RWPE1 (cell line): Measurements from ENCODE around the gene BNIP3.

Experiments
- CTCF ChIA-PET: fragments of 350-600 bp; sonication (Branson Sonifier 250); formaldehyde crosslinking; extraction: SDS; loops from one replicate; lab custom pipeline; 2021; lab: Yijun Ruan, JAX
- POLR2A ChIA-PET: fragments of 400-600 bp; formaldehyde crosslinking; extraction: SDS; loops from one replicate; lab custom pipeline; 2020; ENCODE audit warnings: antibody characterized with exemption; ENCODE audit not compliant: low non-redundant PET; lab: Yijun Ruan, JAX
- DNase-seq: peaks from one replicate; pipeline ENCODE4 v3.0.0; 2012; ENCODE audit warnings: low spot score
- H3K27ac ChIP-seq: fragments of 450-650 bp; 2 replicates; pipeline ENCODE4 v1.5.1; 2017
- TF ChIP-seq, protein P1 (sequence below): fragments of 450-650 bp; conservative IDR thresholded peaks from 2 replicates; pipeline ENCODE4 v1.5.1; 2017; ENCODE audit warnings: low read depth, mild to moderate bottlenecking

The BNIP3 gene

DNA sequence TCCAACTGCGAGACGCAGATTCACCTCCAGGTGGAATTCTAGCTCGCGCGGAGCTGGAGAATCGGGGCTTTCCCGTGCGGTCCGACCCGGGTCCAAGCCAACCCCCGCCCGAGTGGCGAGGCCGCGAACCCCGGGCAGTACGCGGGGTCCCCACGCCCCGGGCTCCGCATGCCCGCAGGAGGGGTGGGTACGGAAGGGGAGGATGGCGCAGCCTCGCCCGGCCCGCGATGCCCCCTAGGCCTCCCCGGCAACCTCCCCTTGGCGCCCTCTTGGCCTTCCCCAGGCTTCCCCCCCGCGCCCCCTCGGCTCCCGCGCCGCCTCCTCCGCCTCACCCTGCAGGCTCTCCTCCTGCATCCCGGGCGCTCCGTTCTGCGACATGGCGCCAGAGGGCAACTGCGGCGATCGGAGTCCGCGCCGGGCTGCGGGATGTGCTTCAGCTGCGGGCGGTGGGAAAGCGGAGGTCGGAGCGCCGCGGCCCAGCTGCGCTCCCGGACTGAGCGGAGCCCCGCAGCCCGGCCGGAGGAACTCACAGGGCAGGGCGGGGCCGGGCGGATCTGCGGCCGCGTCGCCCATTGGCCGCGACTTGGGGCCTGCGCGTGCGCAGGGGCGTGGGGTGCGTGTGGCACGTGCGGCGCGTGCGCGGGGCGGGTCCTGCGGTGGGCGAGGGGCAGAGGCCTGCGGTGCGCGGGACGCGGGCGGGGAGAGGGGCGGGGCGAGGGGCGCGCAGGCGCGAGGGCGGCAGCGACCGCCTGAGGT, at the start of gene BNIP3:
TSS of gene BNIP3 (minus strand) at position 495 of the 756 bp plus-strand sequence. CDS start at position 378, 117 bp downstream.
- peak within 1 kb of the TSS; percentile 59 for H3K27ac ChIP-seq

DNA sequence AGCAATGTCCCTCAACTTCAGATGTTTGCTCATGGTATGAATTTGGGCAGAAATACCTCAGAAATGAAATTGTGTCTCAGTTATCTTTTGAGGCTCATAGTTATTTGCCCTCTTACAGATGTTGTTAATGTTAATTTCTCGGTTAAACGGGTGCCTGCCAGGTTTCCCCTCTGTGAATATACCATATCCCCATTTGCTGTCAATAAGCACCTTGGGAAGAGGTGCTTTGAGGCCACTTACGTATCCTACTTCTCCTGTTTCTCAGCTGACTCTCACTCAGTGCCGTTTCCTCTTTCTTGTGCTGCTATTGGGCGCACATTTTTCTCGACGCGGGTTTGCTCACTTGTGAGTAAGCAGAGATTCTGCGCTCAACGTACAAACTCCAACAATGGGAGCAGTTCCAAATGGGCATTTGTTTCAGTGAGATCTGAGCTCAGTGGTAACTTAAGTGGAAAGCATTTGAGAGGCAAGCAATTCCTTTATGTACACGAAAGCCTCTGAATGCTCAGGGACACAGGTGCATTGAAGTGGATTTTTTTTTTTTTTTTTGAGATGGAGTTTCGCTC, 49.3 kb upstream of the BNIP3 start:
- no peak for DNase-seq
- CTCF ChIA-PET: interaction anchor here (1.0 kb wide), 1 partner anchor 8 kb away, joined by 3 read pairs; no protein-coding TSS in a partner anchor
- POLR2A ChIA-PET: no interaction called here
- no peak overlapping the region for H3K27ac ChIP-seq
- TF ChIP-seq, protein P1, sequence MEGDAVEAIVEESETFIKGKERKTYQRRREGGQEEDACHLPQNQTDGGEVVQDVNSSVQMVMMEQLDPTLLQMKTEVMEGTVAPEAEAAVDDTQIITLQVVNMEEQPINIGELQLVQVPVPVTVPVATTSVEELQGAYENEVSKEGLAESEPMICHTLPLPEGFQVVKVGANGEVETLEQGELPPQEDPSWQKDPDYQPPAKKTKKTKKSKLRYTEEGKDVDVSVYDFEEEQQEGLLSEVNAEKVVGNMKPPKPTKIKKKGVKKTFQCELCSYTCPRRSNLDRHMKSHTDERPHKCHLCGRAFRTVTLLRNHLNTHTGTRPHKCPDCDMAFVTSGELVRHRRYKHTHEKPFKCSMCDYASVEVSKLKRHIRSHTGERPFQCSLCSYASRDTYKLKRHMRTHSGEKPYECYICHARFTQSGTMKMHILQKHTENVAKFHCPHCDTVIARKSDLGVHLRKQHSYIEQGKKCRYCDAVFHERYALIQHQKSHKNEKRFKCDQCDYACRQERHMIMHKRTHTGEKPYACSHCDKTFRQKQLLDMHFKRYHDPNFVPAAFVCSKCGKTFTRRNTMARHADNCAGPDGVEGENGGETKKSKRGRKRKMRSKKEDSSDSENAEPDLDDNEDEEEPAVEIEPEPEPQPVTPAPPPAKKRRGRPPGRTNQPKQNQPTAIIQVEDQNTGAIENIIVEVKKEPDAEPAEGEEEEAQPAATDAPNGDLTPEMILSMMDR: no peak

More for the DNA sequence above, at the start of gene BNIP3:
- peak; percentile 96 for DNase-seq
- TF ChIP-seq, protein P1: no peak
- ChIA-PET CTCF (interaction anchor here (0.8 to 2.3 kb wide), 3 partner anchors 10 to 106 kb away, joined by 3 to 19 read pairs (median 3); no protein-coding TSS in a partner anchor), POLR2A (no interaction called here)

DNA sequence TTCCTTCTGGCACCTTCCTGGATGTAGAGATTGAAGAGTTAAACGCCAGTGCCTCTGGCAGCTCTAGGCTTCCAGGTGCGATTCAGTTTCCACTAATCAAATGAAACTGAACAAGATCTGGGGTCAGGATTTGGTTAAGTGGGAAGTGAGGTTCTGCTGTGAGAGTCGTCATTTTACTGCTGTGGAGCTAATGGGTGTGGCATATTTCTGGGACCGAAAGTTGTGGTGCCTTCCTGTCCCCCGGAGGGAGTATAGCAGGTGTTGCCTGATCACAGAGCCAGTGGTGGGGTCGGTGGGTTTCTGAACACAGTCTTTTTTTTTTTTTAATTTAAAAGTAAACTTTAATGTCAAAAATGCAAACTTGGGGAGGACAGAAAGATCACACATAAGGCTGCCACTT, 47.0 kb upstream of the BNIP3 start:
- DNase-seq: no peak
- ChIA-PET POLR2A (no interaction called here), CTCF (no interaction called here)
- TF ChIP-seq, protein P1: no peak
- no peak overlapping the region for H3K27ac ChIP-seq

DNA sequence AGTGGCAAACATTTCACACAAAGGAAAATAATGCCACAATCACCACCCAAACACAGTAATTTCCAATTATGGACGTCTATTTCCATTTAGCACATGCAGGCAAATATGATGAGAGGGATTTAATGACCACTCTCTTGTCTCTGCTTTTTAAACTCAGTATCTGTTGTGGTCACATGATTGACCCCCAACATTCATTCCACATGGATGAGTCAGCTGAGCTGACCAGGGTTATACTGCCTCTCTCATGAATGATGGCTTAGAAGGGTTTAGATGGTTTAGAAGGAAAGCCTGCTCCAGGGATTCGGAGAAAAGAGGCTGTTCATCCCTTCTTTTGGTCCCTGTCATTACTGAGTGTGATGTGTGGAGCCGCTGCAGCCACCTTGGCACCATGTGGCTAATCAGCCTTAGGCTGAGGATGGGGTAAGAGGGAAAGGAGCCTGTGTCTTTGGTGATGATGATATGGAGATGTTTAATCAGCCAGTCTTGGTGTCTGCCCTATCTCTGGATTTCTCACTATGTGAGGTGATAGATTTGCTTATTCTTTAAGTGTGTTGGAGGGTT, 45.8 kb upstream of the BNIP3 start:
- CTCF ChIA-PET: interaction anchor here (0.6 kb wide), 1 partner anchor 52 kb away, joined by 4 read pairs; no protein-coding TSS in a partner anchor
- peak; percentile 39 for DNase-seq

GRCh38 chr10:132023092-132023811, 41.5 kb upstream of the BNIP3 start:
- POLR2A ChIA-PET: interaction anchor here (0.8 kb wide), 1 partner anchor 40 kb away, joined by 4 read pairs; no protein-coding TSS in a partner anchor
- CTCF ChIA-PET: interaction anchor here (0.6 to 1.9 kb wide), 43 partner anchors 8 to 752 kb away, joined by 3 to 22 read pairs (median 5); partner anchors contain the start of gene BNIP3
- H3K27ac ChIP-seq: no peak overlapping the region
- TF ChIP-seq, protein P1: peak; percentile 88
- peak; percentile 73 for DNase-seq

More for the DNA sequence above, 45.8 kb upstream of the BNIP3 start:
- POLR2A ChIA-PET: no interaction called here
- TF ChIP-seq, protein P1: no peak
- no peak overlapping the region for H3K27ac ChIP-seq
